GM23338 (cell line): Measurements from ENCODE around the gene BCR. TPM values are rescaled to one million over a fixed set of nuclear protein-coding genes. Genes with fewer than 3 reads are reported as not detected.

Experiments used
- ATAC-seq: fragments of 200-7000 bp; cut with Tn5 transposase; 3 replicates; pipeline ENCODE4 v1.9.1; 2020
- DNase-seq: peaks from one replicate; pipeline ENCODE4 v3.0.0-alpha.2; 2015; ENCODE audit warnings: low spot score
- H2AFZ ChIP-seq: fragments of 200-600 bp; sonication (generic); 2 replicates; pipeline ENCODE4 v1.8.0; 2016; ENCODE audit warnings: antibody characterized with exemption, mild to moderate bottlenecking, moderate library complexity
- H3F3A ChIP-seq: fragments of 200-600 bp; sonication (generic); replicated peaks from 2 replicates; pipeline ENCODE4 v1.8.0; 2017; ENCODE audit warnings: antibody characterized with exemption, mixed run types, low read depth
- H3K27ac ChIP-seq: fragments of 200-600 bp; sonication (generic); 2 replicates; pipeline ENCODE4 v1.6.1; 2016; ENCODE audit warnings: low read depth
- H3K27me3 ChIP-seq: fragments of 200-600 bp; sonication (generic); 2 replicates; pipeline ENCODE4 v1.8.0; 2016; ENCODE audit warnings: mild to moderate bottlenecking, mixed run types, moderate library complexity; ENCODE audit not compliant: insufficient read depth
- H3K36me3 ChIP-seq: fragments of 200-600 bp; sonication (generic); 2 replicates; pipeline ENCODE4 v1.8.0; 2016; ENCODE audit warnings: mild to moderate bottlenecking; ENCODE audit not compliant: insufficient read depth
- H3K4me1 ChIP-seq: fragments of 200-600 bp; sonication (generic); 2 replicates; pipeline ENCODE4 v1.8.0; 2016; ENCODE audit warnings: mild to moderate bottlenecking, moderate library complexity; ENCODE audit not compliant: insufficient read depth
- H3K4me2 ChIP-seq: fragments of 200-600 bp; sonication (generic); 2 replicates; pipeline ENCODE4 v1.7.1; 2017; ENCODE audit warnings: mixed run types
- H3K4me3 ChIP-seq: fragments of 200-600 bp; sonication (generic); 2 replicates; pipeline ENCODE4 v1.6.1; 2016; ENCODE audit warnings: mixed run types
- H3K79me2 ChIP-seq: fragments of 200-600 bp; sonication (generic); replicated peaks from 2 replicates; pipeline ENCODE4 v1.8.0; 2017; ENCODE audit warnings: mild to moderate bottlenecking; ENCODE audit not compliant: insufficient read depth
- H3K9me2 ChIP-seq: fragments of 200-600 bp; sonication (generic); 2 replicates; pipeline ENCODE4 v1.8.0; 2017; ENCODE audit not compliant: insufficient read depth
- H4K20me1 ChIP-seq: fragments of 200-600 bp; sonication (generic); replicated peaks from 2 replicates; pipeline ENCODE4 v1.8.0; 2017; ENCODE audit warnings: mild to moderate bottlenecking; ENCODE audit not compliant: insufficient read depth
- H3K27ac Mint-ChIP-seq: 2 replicates; pipeline ENCODE4 v1.8.0; 2020; ENCODE audit warnings: inconsistent platforms, mild to moderate bottlenecking, moderate library complexity, mixed read lengths
- H3K27me3 Mint-ChIP-seq: 3 replicates; pipeline ENCODE4 v1.8.0; 2022; ENCODE audit warnings: low read depth, mild to moderate bottlenecking, moderate library complexity, mixed read lengths, inconsistent platforms; ENCODE audit not compliant: insufficient read depth, poor library complexity
- H3K36me3 Mint-ChIP-seq: 3 replicates; pipeline ENCODE4 v1.8.0; 2021; ENCODE audit warnings: low read depth, mild to moderate bottlenecking, inconsistent platforms, moderate library complexity, mixed read lengths
- H3K4me1 Mint-ChIP-seq: 3 replicates; pipeline ENCODE4 v1.8.0; 2020; ENCODE audit warnings: mild to moderate bottlenecking, inconsistent platforms, mixed read lengths
- H3K4me3 Mint-ChIP-seq: 3 replicates; pipeline ENCODE4 v1.8.0; 2021; ENCODE audit warnings: moderate library complexity, mild to moderate bottlenecking, inconsistent platforms, mixed read lengths
- H3K9me3 Mint-ChIP-seq: 3 replicates; pipeline ENCODE4 v1.8.0; 2020; ENCODE audit warnings: moderate library complexity, mild to moderate bottlenecking, inconsistent platforms, mixed read lengths
- EZH2 ChIP-seq: fragments of 200-600 bp; sonication (generic); IDR thresholded peaks from one replicate; pipeline ENCODE4 v1.8.0; 2017; ENCODE audit warnings: antibody characterized with exemption, mild to moderate bottlenecking, low read depth; ENCODE audit not compliant: unreplicated experiment
- polyA plus RNA-seq: library from polyadenylated mRNA; unstranded; fragments of >200 nt; fragmentation: Nextera tagmentation; extraction: Ambion mirVana; gene quantifications from 2 replicates; pipeline ENCODE4 v1.2.1, GENCODE V29; 2016
- total RNA-seq: library from RNA; depleted of rRNA; stranded (reverse); fragments of >200 nt; shearing (Covaris generic); gene quantifications from 2 replicates; pipeline ENCODE4 v1.2.3, GENCODE V29; 2014
- TF ChIP-seq, protein P1 (sequence below): fragments of 250-450 bp; sonication (Bioruptor Pico); IDR thresholded peaks from 2 replicates; pipeline ENCODE4 v1.5.0; 2020; ENCODE audit warnings: mild to moderate bottlenecking, moderate library complexity

BCR gene
- total and polyA plus RNA-seq, 2 experiments from 2014 or later = 17.7 to 121 TPM

- peaks cover 23% of the 10 kb centered on the region for H3K27me3 Mint-ChIP-seq
- no peak for TF ChIP-seq EZH2
- TF ChIP-seq, protein P1, sequence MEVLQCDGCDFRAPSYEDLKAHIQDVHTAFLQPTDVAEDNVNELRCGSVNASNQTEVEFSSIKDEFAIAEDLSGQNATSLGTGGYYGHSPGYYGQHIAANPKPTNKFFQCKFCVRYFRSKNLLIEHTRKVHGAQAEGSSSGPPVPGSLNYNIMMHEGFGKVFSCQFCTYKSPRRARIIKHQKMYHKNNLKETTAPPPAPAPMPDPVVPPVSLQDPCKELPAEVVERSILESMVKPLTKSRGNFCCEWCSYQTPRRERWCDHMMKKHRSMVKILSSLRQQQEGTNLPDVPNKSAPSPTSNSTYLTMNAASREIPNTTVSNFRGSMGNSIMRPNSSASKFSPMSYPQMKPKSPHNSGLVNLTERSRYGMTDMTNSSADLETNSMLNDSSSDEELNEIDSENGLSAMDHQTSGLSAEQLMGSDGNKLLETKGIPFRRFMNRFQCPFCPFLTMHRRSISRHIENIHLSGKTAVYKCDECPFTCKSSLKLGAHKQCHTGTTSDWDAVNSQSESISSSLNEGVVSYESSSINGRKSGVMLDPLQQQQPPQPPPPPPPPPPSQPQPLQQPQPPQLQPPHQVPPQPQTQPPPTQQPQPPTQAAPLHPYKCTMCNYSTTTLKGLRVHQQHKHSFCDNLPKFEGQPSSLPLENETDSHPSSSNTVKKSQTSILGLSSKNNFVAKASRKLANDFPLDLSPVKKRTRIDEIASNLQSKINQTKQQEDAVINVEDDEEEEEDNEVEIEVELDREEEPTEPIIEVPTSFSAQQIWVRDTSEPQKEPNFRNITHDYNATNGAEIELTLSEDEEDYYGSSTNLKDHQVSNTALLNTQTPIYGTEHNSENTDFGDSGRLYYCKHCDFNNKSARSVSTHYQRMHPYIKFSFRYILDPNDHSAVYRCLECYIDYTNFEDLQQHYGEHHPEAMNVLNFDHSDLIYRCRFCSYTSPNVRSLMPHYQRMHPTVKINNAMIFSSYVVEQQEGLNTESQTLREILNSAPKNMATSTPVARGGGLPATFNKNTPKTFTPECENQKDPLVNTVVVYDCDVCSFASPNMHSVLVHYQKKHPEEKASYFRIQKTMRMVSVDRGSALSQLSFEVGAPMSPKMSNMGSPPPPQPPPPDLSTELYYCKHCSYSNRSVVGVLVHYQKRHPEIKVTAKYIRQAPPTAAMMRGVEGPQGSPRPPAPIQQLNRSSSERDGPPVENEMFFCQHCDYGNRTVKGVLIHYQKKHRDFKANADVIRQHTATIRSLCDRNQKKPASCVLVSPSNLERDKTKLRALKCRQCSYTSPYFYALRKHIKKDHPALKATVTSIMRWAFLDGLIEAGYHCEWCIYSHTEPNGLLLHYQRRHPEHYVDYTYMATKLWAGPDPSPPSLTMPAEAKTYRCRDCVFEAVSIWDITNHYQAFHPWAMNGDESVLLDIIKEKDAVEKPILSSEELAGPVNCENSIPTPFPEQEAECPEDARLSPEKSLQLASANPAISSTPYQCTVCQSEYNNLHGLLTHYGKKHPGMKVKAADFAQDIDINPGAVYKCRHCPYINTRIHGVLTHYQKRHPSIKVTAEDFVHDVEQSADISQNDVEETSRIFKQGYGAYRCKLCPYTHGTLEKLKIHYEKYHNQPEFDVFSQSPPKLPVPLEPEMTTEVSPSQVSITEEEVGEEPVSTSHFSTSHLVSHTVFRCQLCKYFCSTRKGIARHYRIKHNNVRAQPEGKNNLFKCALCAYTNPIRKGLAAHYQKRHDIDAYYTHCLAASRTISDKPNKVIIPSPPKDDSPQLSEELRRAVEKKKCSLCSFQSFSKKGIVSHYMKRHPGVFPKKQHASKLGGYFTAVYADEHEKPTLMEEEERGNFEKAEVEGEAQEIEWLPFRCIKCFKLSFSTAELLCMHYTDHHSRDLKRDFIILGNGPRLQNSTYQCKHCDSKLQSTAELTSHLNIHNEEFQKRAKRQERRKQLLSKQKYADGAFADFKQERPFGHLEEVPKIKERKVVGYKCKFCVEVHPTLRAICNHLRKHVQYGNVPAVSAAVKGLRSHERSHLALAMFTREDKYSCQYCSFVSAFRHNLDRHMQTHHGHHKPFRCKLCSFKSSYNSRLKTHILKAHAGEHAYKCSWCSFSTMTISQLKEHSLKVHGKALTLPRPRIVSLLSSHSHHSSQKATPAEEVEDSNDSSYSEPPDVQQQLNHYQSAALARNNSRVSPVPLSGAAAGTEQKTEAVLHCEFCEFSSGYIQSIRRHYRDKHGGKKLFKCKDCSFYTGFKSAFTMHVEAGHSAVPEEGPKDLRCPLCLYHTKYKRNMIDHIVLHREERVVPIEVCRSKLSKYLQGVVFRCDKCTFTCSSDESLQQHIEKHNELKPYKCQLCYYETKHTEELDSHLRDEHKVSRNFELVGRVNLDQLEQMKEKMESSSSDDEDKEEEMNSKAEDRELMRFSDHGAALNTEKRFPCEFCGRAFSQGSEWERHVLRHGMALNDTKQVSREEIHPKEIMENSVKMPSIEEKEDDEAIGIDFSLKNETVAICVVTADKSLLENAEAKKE (CRISPR knock-in tag) = no peak
- H3K9me3 Mint-ChIP-seq = peaks cover 3% of the 10 kb centered on the region; the same call in 1 of the 3 replicates
- Histone ChIP-seq H3K79me2 (no peaks in the 10 kb centered on the region), H3K9me2 (no peaks in the 10 kb centered on the region), H4K20me1 (no peaks in the 10 kb centered on the region), H3K27ac (no peak overlapping the region), H3K27me3 (peaks cover 25% of the 10 kb centered on the region; the same call in 1 of the 2 replicates), H3K36me3 (no peaks in the 10 kb centered on the region), H2AFZ (no peak overlapping the region), H3F3A (no peaks in the 10 kb centered on the region), H3K4me3 (no peak overlapping the region), H3K4me2 (no peak overlapping the region), H3K4me1 (peaks cover 10% of the 10 kb centered on the region)
- peaks cover 23% of the 10 kb centered on the region for H3K4me1 Mint-ChIP-seq
- no peaks in the 10 kb centered on the region for H3K36me3 Mint-ChIP-seq
- DNase-seq (no peak), ATAC-seq (no peak)
- H3K27ac Mint-ChIP-seq = no peak overlapping the region
- no peak overlapping the region; the same call in 2 of the 3 replicates for H3K4me3 Mint-ChIP-seq
Observed at GRCh38 chr22:23144432-23144831, 35.9 kb upstream of the BCR start.

- Mint-ChIP-seq H3K4me3 (peak within 1 kb of the TSS; percentile 75), H3K27ac (no peak within 1 kb of the TSS), H3K36me3 (no peaks in the 10 kb centered on the region), H3K27me3 (peaks cover 23% of the 10 kb centered on the region), H3K4me1 (peaks cover 29% of the 10 kb centered on the region), H3K9me3 (peaks cover 3% of the 10 kb centered on the region; the same call in 1 of the 3 replicates)
- Histone ChIP-seq H3K4me2 (peak within 1 kb of the TSS; percentile 92), H4K20me1 (no peaks in the 10 kb centered on the region), H3K27ac (no peak within 1 kb of the TSS), H3K79me2 (no peaks in the 10 kb centered on the region), H3K27me3 (peaks cover 25% of the 10 kb centered on the region; the same call in 1 of the 2 replicates), H3K4me1 (peaks cover 12% of the 10 kb centered on the region), H3K4me3 (peak within 1 kb of the TSS; percentile 77), H3K36me3 (no peaks in the 10 kb centered on the region), H2AFZ (peak within 1 kb of the TSS; percentile 99), H3F3A (no peaks in the 10 kb centered on the region), H3K9me2 (no peaks in the 10 kb centered on the region)
- ATAC-seq = peak; percentile 72
- DNase-seq = peak; percentile 100
- TF ChIP-seq, protein P1 (CRISPR knock-in tag) = no peak
Observed at GRCh38 chr22:23144932-23145877, 35.1 kb upstream of the BCR start, which contains the start of gene RAB36. TSS of gene RAB36 (plus strand) at chr22:23145477. CDS start at chr22:23146617, 1,140 bp downstream.
